ENCODE measurements around the gene CLEC1A.

Gene CLEC1A

DNA sequence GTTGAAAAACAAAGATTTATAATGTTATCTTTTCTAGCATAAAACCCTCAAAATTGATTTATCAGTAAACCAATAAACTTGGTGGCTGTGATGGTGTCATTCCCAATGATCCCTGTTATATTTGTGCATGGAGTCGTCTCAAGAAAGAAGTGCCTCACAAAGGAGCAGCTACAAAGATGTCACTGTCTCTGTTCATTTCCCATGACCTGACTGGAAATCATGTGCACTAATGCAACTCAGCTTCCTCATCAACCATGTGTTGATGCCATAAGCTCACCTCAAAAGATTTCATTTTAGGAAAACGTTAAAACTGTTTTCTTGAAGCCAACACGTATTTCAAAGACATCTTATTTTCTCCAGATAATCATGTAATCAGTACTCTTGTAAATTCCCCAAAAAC lies 28.8 kb downstream of the CLEC1A start:
- no peak for TF ChIP-seq ZBTB7A (IDR thresholded peaks at IDR 0.05; ENCODE audit: low read depth)
- no peak for TF ChIP-seq EP300 (IDR thresholded peaks at IDR 0.05; ENCODE audit: borderline replicate concordance)
- TF ChIP-seq, protein P1, sequence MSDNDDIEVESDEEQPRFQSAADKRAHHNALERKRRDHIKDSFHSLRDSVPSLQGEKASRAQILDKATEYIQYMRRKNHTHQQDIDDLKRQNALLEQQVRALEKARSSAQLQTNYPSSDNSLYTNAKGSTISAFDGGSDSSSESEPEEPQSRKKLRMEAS (IDR thresholded peaks at IDR 0.05): no peak
- no peak for TF ChIP-seq NFIC (IDR thresholded peaks at IDR 0.05)
- TF ChIP-seq YY1 (IDR thresholded peaks at IDR 0.05; ENCODE audit: low read depth): no peak
- TF ChIP-seq CEBPB (IDR thresholded peaks at IDR 0.05): no peak
- TF ChIP-seq FOXM1 (IDR thresholded peaks at IDR 0.05; ENCODE audit: borderline replicate concordance, low read depth): no peak

DNA sequence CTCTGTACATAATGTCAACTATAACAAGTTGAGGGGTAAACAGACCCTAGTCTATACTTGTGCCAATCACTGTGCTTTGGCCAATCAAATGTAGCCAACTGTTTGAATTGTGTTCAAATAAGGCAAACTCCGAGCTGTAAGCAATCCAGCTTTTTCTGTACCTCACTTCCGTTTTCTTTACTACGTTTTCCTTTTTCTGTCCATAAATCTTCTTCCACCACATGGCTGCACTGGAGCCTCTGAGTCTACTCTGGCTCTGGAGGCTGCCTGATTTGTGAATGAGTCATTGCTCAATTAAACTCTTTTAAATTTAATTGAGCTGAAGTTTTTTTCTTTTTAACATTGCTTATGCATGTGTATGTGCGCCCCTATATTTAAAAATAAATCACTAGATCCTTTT lies 29.7 kb downstream of the CLEC1A start:
- no peak for TF ChIP-seq YY1 (IDR thresholded peaks at IDR 0.05; ENCODE audit: low read depth)
- no peak for TF ChIP-seq USF1 (IDR thresholded peaks at IDR 0.05)
- TF ChIP-seq RAD21 (IDR thresholded peaks at IDR 0.05; ENCODE audit: low read depth): no peak
- TF ChIP-seq CEBPB (IDR thresholded peaks at IDR 0.05): no peak
- TF ChIP-seq TCF12 (IDR thresholded peaks at IDR 0.05; ENCODE audit: low read depth): no peak
- no peak for TF ChIP-seq TEAD4 (IDR thresholded peaks at IDR 0.05)
- no peak for TF ChIP-seq ZBTB7A (IDR thresholded peaks at IDR 0.05; ENCODE audit: low read depth)
- TF ChIP-seq, protein P1 (IDR thresholded peaks at IDR 0.05): no peak
- TF ChIP-seq, protein P2, sequence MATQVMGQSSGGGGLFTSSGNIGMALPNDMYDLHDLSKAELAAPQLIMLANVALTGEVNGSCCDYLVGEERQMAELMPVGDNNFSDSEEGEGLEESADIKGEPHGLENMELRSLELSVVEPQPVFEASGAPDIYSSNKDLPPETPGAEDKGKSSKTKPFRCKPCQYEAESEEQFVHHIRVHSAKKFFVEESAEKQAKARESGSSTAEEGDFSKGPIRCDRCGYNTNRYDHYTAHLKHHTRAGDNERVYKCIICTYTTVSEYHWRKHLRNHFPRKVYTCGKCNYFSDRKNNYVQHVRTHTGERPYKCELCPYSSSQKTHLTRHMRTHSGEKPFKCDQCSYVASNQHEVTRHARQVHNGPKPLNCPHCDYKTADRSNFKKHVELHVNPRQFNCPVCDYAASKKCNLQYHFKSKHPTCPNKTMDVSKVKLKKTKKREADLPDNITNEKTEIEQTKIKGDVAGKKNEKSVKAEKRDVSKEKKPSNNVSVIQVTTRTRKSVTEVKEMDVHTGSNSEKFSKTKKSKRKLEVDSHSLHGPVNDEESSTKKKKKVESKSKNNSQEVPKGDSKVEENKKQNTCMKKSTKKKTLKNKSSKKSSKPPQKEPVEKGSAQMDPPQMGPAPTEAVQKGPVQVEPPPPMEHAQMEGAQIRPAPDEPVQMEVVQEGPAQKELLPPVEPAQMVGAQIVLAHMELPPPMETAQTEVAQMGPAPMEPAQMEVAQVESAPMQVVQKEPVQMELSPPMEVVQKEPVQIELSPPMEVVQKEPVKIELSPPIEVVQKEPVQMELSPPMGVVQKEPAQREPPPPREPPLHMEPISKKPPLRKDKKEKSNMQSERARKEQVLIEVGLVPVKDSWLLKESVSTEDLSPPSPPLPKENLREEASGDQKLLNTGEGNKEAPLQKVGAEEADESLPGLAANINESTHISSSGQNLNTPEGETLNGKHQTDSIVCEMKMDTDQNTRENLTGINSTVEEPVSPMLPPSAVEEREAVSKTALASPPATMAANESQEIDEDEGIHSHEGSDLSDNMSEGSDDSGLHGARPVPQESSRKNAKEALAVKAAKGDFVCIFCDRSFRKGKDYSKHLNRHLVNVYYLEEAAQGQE (IDR thresholded peaks at IDR 0.05; ENCODE audit: low read depth): no peak
- no peak for TF ChIP-seq EGR1 (IDR thresholded peaks at IDR 0.05)
- TF ChIP-seq NFIC (IDR thresholded peaks at IDR 0.05): no peak

GRCh38 chr12:10068644-10069043 lies 30.1 kb downstream of the CLEC1A start:
- TF ChIP-seq NFIC (IDR thresholded peaks at IDR 0.05) (no peak), FOXM1 (IDR thresholded peaks at IDR 0.05; ENCODE audit: borderline replicate concordance, low read depth) (no peak), EGR1 (IDR thresholded peaks at IDR 0.05) (no peak), TAF1 (IDR thresholded peaks at IDR 0.05; ENCODE audit: low read depth) (no peak), TEAD4 (IDR thresholded peaks at IDR 0.05) (no peak), USF1 (IDR thresholded peaks at IDR 0.05) (no peak), ZBTB7A (IDR thresholded peaks at IDR 0.05; ENCODE audit: low read depth) (no peak), CREB1 (IDR thresholded peaks at IDR 0.05; ENCODE audit: low read depth) (no peak), TCF12 (IDR thresholded peaks at IDR 0.05; ENCODE audit: low read depth) (no peak), EP300 (IDR thresholded peaks at IDR 0.05; ENCODE audit: borderline replicate concordance) (no peak)
- TF ChIP-seq, protein P1 (IDR thresholded peaks at IDR 0.05): no peak

DNA sequence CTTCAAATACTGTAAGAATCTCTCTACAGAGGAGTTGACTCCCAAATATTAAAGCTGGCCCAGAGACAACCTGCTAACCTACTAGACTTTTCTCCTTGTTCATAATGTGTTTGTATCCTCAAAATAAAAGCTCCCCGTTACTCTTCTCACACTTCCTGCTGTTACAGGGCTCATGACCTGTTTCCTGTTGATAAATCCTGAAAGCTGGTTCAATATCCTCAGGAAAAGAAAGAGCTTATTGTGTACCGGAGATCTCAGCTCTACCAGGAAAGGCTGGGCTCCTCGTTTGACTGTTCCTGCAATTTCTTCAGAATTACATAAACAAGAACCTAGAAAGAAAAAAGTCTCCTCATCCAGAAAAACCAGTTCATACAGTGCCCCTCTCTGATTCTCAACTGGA lies 30.8 kb downstream of the CLEC1A start:
- no peak for TF ChIP-seq EP300 (IDR thresholded peaks at IDR 0.05; ENCODE audit: borderline replicate concordance)
- TF ChIP-seq YY1 (IDR thresholded peaks at IDR 0.05; ENCODE audit: low read depth): no peak
- TF ChIP-seq FOXM1 (IDR thresholded peaks at IDR 0.05; ENCODE audit: borderline replicate concordance, low read depth): no peak
- no peak for TF ChIP-seq CEBPB (IDR thresholded peaks at IDR 0.05)
- TF ChIP-seq ZBTB7A (IDR thresholded peaks at IDR 0.05; ENCODE audit: low read depth): no peak
- no peak for TF ChIP-seq CREB1 (IDR thresholded peaks at IDR 0.05; ENCODE audit: low read depth)
- TF ChIP-seq RAD21 (IDR thresholded peaks at IDR 0.05; ENCODE audit: low read depth): no peak
- no peak for TF ChIP-seq TCF12 (IDR thresholded peaks at IDR 0.05; ENCODE audit: low read depth)
- no peak for TF ChIP-seq EGR1 (IDR thresholded peaks at IDR 0.05)
- TF ChIP-seq, protein P1 (IDR thresholded peaks at IDR 0.05): no peak
- TF ChIP-seq USF1 (IDR thresholded peaks at IDR 0.05): no peak
- TF ChIP-seq, protein P2 (IDR thresholded peaks at IDR 0.05; ENCODE audit: low read depth): no peak
- TF ChIP-seq NFIC (IDR thresholded peaks at IDR 0.05): no peak
- no peak for TF ChIP-seq TEAD4 (IDR thresholded peaks at IDR 0.05)

DNA sequence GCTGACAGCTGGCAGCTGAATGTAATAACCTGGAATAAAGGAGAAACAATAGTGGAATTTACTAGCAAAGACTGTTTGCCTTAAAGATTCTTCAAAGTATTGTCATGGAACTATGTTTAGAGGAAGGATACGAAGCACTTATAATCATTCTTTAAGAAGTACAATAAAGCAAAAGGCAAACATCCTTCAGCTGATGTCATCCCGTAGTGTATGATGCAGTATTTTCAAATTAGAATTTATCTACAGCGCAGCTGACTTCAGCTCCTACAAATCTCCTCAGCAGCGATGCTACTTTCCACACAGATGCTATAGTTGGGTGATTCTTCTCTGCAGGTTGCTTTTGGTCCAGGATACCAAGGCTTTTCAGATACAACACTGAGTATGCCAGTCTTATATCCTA lies 31.5 kb downstream of the CLEC1A start:
- TF ChIP-seq RAD21 (IDR thresholded peaks at IDR 0.05; ENCODE audit: low read depth): no peak

DNA sequence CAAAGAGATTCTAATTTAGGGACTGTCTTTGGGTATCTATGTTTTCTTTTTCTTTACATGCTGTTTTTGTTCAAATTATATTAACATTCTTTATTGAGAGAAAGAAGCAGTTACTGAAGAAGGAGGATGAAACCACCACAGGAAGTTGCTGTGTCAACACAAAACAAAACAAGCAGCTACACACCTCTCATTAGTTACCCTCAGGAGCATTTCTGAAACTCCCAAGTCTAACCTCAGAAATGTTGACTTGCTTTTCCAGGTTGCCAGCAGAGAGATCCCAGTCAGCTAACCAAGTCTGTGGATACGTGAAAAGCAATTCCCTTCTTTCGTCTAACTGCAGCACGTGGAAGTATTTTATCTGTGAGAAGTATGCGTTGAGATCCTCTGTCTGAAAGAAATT lies 33.5 kb downstream of the CLEC1A start:
- TF ChIP-seq CEBPB (IDR thresholded peaks at IDR 0.05) (no peak), YY1 (IDR thresholded peaks at IDR 0.05; ENCODE audit: low read depth) (no peak), USF1 (IDR thresholded peaks at IDR 0.05) (no peak), NFIC (IDR thresholded peaks at IDR 0.05) (no peak), CREB1 (IDR thresholded peaks at IDR 0.05; ENCODE audit: low read depth) (no peak), EP300 (IDR thresholded peaks at IDR 0.05; ENCODE audit: borderline replicate concordance) (no peak), TCF12 (IDR thresholded peaks at IDR 0.05; ENCODE audit: low read depth) (no peak), EGR1 (IDR thresholded peaks at IDR 0.05) (no peak), RAD21 (IDR thresholded peaks at IDR 0.05; ENCODE audit: low read depth) (no peak), FOXM1 (IDR thresholded peaks at IDR 0.05; ENCODE audit: borderline replicate concordance, low read depth) (no peak), TAF1 (IDR thresholded peaks at IDR 0.05; ENCODE audit: low read depth) (no peak), ZBTB7A (IDR thresholded peaks at IDR 0.05; ENCODE audit: low read depth) (no peak), TEAD4 (IDR thresholded peaks at IDR 0.05) (no peak)
- TF ChIP-seq, protein P1 (IDR thresholded peaks at IDR 0.05): no peak
- TF ChIP-seq, protein P2 (IDR thresholded peaks at IDR 0.05; ENCODE audit: low read depth): no peak
